Measurements from ENCODE around the gene EEF1G.
A peak's percentile ranks its signal among the peaks of the same experiment; 100 is the strongest.
"Not testable (repeated sequence)": the region's sequence is repeated elsewhere in the genome, so short reads cannot be mapped to it uniquely, and the experiment has no call there.

EEF1G gene

GRCh38 chr11:62577046-62577714, 3.5 kb upstream of the EEF1G start:
- no peak for DNase-seq (ENCODE audit: low spot score)

- no peak for DNase-seq (ENCODE audit: low spot score)
Observed at GRCh38 chr11:62575837-62576236, 2.1 kb upstream of the EEF1G start.

GRCh38 chr11:62575156-62575555, 1.5 kb upstream of the EEF1G start:
- DNase-seq (ENCODE audit: low spot score): no peak

- DNase-seq (ENCODE audit: low spot score): peak; percentile 77
Observed at GRCh38 chr11:62574363-62575071, 826 bp upstream of the EEF1G start.

- no peak for DNase-seq (ENCODE audit: low spot score)
Observed at GRCh38 chr11:62573006-62573591, 592 bp downstream of the EEF1G start.

GRCh38 chr11:62572431-62572830, 1.3 kb downstream of the EEF1G start:
- DNase-seq (ENCODE audit: low spot score): no peak

GRCh38 chr11:62571493-62571892, 2.2 kb downstream of the EEF1G start:
- DNase-seq (ENCODE audit: low spot score): not testable (repeated sequence)

- DNase-seq (ENCODE audit: low spot score): not testable (repeated sequence)
Observed at GRCh38 chr11:62570903-62571302, 2.8 kb downstream of the EEF1G start.

- no peak for DNase-seq (ENCODE audit: low spot score)
Observed at GRCh38 chr11:62569611-62570010, 4.1 kb downstream of the EEF1G start.

- no peak for DNase-seq (ENCODE audit: low spot score)
Observed at GRCh38 chr11:62567018-62567633, 6.6 kb downstream of the EEF1G start.

- DNase-seq (ENCODE audit: low spot score): no peak
Observed at GRCh38 chr11:62566247-62566646, 7.4 kb downstream of the EEF1G start.

GRCh38 chr11:62565100-62565802, 8.4 kb downstream of the EEF1G start:
- DNase-seq (ENCODE audit: low spot score): no peak

GRCh38 chr11:62561677-62562230, 11.9 kb downstream of the EEF1G start:
- not testable (repeated sequence) for DNase-seq (ENCODE audit: low spot score)

- DNase-seq (ENCODE audit: low spot score): no peak
Observed at GRCh38 chr11:62560566-62561103, 13.1 kb downstream of the EEF1G start.

- not testable (repeated sequence) for DNase-seq (ENCODE audit: low spot score)
Observed at GRCh38 chr11:62559626-62560025, 14.1 kb downstream of the EEF1G start.

GRCh38 chr11:62559204-62559603, 14.5 kb downstream of the EEF1G start:
- DNase-seq (ENCODE audit: low spot score): peak; percentile 78

GRCh38 chr11:62558669-62559068, 15.0 kb downstream of the EEF1G start:
- DNase-seq (ENCODE audit: low spot score): no peak

GRCh38 chr11:62556875-62557631, 16.6 kb downstream of the EEF1G start:
- no peak for DNase-seq (ENCODE audit: low spot score)

- DNase-seq (ENCODE audit: low spot score): no peak
Observed at GRCh38 chr11:62556108-62556874, 17.4 kb downstream of the EEF1G start.

All from putamen (tissue), 1 donor.